HG02642 (cell line): ENCODE data around the gene MYO3B.
"Not testable (repeated sequence)": the region's sequence is repeated elsewhere in the genome, so short reads cannot be mapped to it uniquely, and the experiment has no call there.

ENCODE experiments used
- ATAC-seq: cut with Tn5 transposase; IDR thresholded peaks from one replicate; pipeline ENCODE4 v1.9.1; 2021; ENCODE audit warnings: mild to moderate bottlenecking; ENCODE audit not compliant: unreplicated experiment, poor library complexity

Gene MYO3B

DNA sequence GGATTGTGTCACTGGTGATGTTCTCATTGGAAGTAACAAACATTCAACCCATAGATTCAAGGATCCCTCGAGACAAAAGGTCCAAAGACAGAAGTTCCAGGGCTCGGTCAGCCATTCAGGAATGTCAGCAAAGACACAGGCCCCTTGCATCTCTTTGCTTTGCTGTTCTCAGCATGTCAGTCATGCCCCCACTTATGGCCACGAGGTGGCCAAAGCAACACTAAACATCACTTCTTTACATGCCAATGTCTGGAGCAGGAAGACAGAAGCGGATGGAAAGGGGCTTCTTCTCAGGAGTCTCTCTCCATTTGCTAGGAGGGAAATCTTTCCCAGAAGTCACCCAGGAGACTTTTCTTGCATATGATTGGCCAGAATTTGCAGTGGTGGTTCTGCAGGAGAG, 345.6 kb downstream of the MYO3B start:
- ATAC-seq: no peak

DNA sequence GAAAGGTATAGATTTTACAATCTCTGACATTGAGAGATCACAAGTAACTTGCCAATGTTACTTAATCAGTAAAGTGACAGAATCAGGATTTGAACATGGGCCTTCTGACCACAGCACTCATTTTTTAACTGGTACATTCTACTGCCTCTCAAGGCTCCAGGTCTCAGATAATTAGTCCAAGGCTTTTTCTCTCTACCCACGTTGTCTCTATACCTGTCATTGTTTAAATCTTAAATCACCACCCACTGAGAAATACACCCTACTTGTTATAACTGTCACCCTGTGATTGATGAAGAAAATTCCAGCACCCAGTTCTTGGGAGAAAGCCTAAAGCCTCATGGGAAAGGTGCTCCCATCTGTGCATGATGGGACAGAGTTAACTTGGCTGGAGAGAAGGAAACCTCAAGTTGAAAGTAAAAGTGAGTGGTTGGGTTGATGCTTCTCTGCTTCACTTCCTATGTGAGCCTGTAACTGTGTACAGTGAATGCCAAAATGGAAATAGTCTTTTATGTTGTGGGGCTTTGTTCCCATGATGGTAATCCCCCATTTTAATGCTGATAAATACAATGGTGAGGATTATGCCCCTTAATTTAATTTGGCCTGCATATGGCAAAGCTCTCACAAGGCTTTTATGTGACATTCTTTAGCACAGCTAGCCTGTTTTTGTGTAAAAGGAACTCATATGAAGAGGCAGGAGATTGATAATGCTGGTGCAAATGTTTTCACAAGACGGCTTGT, 347.1 kb downstream of the MYO3B start:
- ATAC-seq: peak; percentile 64

DNA sequence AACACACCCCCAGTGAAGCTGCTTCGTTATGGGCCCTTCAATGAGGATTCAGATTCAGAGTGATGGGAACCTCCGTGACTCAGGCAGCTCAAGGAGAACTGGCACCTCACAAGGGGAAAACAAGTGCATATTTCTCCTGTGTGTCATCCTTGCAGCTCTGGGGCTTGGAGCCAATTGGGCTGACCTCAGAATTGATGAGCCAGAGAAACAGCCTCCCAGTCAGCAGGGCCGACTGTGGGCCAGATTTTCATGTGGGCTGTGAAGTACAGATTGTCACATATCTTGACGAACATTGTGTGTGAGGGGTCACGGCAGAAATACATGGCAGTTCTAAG, 347.6 kb downstream of the MYO3B start:
- no peak for ATAC-seq

DNA sequence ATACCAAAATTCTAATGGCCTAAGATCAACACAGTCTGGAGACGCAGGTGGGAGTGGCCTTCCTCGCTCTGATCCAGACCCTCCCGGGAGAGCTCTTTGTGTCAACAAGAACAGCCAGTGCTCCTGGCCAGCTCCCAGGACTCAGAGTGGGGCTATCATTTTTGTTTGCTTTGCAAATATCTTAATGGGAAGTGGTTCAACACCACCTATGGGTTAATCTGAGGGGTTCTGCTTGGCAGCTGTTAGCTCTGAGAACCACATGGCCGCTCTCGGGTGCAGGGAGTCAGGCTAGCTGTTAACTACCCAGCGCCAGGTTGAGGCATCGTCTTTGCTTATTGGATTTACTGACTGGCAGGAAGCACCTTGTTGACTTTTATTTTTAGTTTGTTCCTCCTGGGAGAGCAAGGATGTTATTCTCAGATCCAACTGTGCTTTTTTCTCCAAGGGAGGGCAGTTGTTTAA, 352.4 kb downstream of the MYO3B start:
- no peak for ATAC-seq

GRCh38 chr2:170530803-170531564, 353.0 kb downstream of the MYO3B start:
- ATAC-seq: no peak

GRCh38 chr2:170531876-170532275, 353.9 kb downstream of the MYO3B start:
- ATAC-seq: no peak

GRCh38 chr2:170533156-170533555, 355.2 kb downstream of the MYO3B start:
- ATAC-seq: peak; percentile 66

DNA sequence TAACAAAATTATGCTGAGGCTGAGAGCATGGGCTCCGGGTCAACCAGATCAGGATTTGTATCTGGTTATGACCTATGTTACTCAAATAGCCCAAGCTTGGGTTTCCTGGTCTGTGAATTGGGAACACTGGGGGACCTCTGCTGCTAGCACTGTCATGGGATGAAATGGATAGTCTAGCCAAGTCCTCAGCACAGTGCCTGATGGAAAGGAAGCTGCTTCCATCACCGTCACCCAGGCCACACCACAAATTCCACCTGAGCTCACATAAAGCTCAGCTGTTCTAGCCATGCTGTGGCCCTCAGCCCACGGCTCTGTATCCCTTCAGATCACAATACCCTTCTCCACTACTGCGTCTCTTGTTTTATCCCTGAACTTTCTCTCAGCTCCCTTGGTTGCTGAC, 357.6 kb downstream of the MYO3B start:
- no peak for ATAC-seq

DNA sequence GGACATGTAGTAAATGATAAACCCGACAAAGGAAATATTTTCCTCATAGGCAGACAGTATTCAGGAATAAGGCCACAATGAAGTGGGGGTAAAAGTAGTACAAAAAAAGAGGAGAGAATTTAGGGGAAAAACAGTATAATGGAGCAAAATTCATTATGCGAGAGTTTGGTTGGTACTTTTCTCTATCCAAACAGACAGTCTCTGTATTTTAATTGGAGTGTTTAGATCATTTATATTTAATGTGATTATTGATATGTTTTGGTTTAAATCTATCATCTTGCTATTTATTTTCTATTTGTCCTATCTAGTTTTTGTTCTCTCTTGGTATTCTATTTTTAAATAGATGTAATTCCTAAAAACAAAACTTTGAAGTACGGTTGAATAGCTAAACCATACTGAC, 366.9 kb downstream of the MYO3B start:
- no peak for ATAC-seq

GRCh38 chr2:170548304-170548703, 370.4 kb downstream of the MYO3B start:
- no peak for ATAC-seq

GRCh38 chr2:170550501-170550900, 372.6 kb downstream of the MYO3B start:
- no peak for ATAC-seq

GRCh38 chr2:170551899-170552298, 374.0 kb downstream of the MYO3B start:
- not testable (repeated sequence) for ATAC-seq

GRCh38 chr2:170553748-170554147, 375.8 kb downstream of the MYO3B start:
- no peak for ATAC-seq

DNA sequence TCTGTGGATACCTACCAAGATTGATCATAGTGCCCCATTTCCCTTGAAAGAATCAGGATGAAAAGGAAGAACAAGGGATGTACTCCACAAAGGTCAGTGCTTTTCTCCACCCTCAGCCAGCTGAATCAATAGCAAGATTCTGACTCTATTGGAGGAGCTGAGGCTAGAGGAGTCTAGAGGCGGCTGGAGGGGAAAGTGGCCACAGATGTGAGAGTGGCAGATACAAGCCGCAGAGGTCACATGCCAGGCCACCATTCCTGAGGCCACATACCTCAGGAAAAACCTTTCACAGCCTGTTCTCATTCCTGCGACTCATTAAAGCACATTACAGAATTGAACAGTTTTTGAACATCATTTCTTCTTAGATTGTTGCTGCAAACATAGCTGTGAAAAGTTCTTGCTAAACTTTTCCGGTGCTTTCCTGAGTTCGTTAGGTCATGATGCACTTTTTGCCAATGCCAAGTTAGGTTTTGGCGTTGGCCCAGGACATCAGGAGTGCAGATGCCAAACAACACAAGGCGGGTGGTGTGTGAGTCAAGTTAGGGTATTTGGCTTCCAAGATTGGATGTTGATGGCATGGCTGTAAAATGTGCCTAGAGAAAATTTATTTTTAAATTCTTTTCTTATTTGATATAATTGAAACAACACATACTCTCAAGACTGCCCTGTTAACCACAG, 376.5 kb downstream of the MYO3B start:
- no peak for ATAC-seq

- no peak for ATAC-seq
These were observed 385.0 kb downstream of the MYO3B start for GRCh38 chr2:170562928-170563327.

DNA sequence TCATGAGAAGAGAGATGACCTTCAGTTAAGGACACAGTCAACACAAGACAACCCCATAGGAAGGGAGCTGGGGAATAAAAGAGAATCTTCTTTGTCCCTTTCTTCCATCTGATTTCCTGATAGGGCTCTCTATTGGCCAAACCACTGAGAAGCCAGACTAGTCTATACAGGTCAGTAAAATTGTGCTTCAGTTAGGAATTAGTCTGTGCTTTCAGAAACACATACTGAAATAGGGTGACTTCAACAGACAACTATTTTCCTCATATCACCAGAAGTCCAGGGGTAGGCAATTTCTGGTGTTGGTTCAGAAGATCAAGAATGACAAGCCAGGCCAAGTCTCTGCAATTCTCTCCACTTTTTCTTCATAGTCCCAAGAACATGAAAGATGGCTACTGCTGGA, 385.5 kb downstream of the MYO3B start:
- no peak for ATAC-seq

- no peak for ATAC-seq
These were observed 388.2 kb downstream of the MYO3B start for GRCh38 chr2:170566138-170566537.

DNA sequence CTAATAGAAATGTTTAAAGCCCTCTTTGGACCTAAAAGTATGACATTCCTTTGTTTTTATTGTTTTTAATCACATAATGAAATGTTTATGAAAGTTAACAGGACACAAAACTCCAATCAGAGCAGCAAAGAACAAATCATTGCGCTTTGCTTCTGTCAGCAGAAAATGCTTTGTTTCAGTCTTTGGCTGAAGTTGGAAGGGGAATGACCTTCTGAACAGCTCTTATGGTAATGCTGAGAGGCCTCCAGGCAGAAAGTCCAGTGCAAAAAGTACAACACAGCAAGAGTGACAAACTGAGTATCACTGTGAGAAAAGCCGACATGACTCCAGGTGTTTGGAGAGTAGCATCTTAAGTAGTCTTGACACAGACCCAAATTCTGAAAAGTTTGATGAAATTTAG, 389.5 kb downstream of the MYO3B start:
- no peak for ATAC-seq

DNA sequence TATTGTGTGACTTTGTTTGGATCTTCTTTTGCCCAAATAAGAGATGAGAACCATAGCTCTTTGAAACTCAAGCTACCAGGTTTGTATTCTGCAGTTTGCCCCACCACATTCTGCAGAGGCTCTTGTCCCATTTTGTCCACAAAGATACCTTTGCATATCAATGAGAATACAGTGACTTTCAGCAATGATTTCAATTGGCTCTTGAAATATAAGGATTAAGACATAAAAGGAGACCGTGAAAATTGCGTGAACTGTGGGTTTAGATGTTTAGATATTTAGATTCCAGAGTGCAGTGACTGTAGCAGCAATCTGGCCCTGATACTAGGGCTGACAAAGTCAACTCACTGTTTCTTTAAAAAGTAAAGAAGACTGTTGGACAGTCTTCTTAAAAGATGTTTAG, 390.6 kb downstream of the MYO3B start:
- no peak for ATAC-seq

GRCh38 chr2:170571612-170572011, 393.7 kb downstream of the MYO3B start:
- no peak for ATAC-seq

DNA sequence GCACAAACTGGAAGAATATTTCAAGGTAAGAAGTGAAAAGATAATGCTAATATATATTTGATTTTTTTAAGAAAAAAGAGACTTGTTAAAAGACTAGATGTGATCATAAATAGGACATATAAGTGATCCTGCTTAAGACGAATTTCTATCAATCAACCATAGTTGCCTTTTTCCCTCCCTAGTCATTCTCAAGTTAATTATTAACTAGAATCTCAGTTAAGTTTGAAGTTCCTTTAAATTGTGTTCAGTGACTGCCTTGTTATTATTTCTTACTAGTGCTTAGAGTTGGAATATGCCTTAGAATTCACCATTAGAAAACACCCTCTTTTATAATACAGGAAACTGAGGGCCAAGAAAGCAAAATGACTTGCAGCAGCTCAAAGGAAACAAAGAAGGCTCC, 395.7 kb downstream of the MYO3B start:
- no peak for ATAC-seq
